Mucosa of rectum (tissue), 2 donors: ENCODE data around the gene CABLES2.

ENCODE experiments used
- H3K27ac ChIP-seq, 2 donors: one replicate each; pipeline ENCODE4 v1.7.0; 2013; ENCODE audit warnings: inconsistent platforms in 2 of 2, low read depth in 2 of 2, low read length in 2 of 2
- H3K27me3 ChIP-seq, 2 donors: one replicate each; pipeline ENCODE4 v1.7.0; 2013; ENCODE audit warnings: low read length in 2 of 2; ENCODE audit not compliant: control insufficient read depth in 2 of 2, insufficient read depth in 2 of 2
- H3K36me3 ChIP-seq, 2 donors: one replicate each; pipeline ENCODE4 v1.7.0; 2013; ENCODE audit warnings: low read length in 2 of 2; ENCODE audit not compliant: control insufficient read depth in 2 of 2, insufficient read depth in 2 of 2
- H3K4me1 ChIP-seq, 2 donors: one replicate each; pipeline ENCODE4 v1.7.0; 2013; ENCODE audit warnings: low read length in 2 of 2, mild to moderate bottlenecking in 1 of 2; ENCODE audit not compliant: control insufficient read depth in 2 of 2, insufficient read depth in 2 of 2
- H3K4me3 ChIP-seq, 2 donors: one replicate each; pipeline ENCODE4 v1.7.0; 2013; ENCODE audit warnings: low read length in 2 of 2
- H3K9ac ChIP-seq, 2 donors: one replicate each; pipeline ENCODE4 v1.7.0; 2013; ENCODE audit warnings: low read length in 2 of 2, low read depth in 1 of 2, mild to moderate bottlenecking in 1 of 2
- H3K9me3 ChIP-seq, 2 donors: one replicate each; pipeline ENCODE4 v1.7.0; 2013; ENCODE audit warnings: low read length in 2 of 2; ENCODE audit not compliant: control insufficient read depth in 2 of 2
- donor health status: healthy.
- donor health status: Normal muscosa, but diverticular disease.

The CABLES2 gene

DNA sequence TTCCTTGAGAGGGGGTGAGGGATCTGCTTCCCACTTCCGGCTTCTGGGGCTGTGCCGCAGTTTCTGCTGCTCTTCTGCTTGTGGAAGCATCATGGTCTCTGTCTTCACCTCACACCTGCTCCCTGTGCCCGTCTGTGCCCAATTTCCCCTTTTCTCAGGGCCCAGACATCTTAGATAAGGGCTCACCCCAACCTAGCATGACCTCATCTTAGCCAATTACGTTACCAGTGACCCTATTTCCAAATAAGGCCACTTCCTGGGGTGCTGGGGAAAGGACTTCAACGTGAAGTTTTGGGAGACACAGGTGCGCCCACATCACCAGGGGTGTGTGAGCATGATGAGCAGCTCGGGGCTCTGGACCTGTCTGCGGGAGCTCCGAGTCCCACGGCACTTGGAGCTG lies 41.0 kb upstream of the CABLES2 start:
- H3K4me3 ChIP-seq = no peak overlapping the region
- no peak overlapping the region for H3K9ac ChIP-seq
- peaks cover 0 to 9% of the 10 kb centered on the region in 2 donors for H3K27me3 ChIP-seq
- no peaks in the 10 kb centered on the region for H3K36me3 ChIP-seq
- no peak overlapping the region for H3K27ac ChIP-seq
- no peaks in the 10 kb centered on the region for H3K9me3 ChIP-seq
- no peaks in the 10 kb centered on the region for H3K4me1 ChIP-seq

DNA sequence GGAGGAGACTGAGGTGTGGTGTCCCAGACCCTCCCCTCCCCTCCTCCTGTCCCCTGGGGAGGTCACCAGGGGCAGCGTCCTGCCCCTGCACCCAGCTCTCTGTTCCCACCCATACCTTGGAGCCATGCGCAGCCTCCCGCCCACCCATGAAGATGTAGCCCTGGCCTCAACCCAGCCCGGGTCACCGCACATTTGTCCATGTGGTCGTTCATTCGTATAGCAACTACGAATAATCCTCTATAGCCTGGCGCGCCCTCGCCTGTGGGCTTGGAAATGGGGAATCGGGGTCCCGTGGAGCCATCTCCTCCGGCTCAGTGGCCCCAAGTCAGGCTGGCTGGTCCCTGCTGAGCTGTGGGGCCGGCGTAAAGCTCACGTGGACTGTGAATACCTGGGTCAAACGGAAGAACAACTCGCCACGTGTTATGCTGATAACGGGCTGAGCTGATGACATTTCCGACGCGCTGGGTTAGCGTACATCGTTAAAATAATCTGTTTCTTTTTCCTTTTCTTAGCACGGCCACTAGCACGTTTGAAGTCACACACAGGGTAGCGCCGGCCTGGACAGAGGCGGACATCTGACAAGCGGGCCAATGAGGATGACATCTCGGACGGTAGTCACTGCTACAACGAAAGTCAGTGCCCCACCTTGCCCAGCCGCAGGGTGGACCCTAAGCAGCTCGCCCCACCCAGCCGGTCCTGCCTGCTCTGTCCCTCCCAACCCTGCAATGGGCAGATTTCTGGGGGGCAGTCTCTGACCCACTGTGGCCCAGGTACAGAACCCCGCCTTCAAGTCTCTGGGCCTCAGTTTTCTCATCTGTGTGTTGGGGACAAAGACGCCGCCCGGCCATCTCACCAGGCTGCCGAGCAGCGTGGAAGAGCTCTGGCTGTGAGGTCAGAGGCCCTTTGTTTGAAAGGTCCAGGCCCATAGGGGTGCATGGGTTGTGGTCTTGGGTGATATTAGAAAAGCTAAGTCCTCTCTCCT lies 40.1 kb upstream of the CABLES2 start:
- Histone ChIP-seq H3K4me1 (no peaks in the 10 kb centered on the region), H3K27me3 (peaks cover 0 to 6% of the 10 kb centered on the region in 2 donors), H3K9me3 (no peaks in the 10 kb centered on the region), H3K27ac (no peak overlapping the region), H3K9ac (no peak overlapping the region), H3K36me3 (no peaks in the 10 kb centered on the region), H3K4me3 (no peak overlapping the region)

DNA sequence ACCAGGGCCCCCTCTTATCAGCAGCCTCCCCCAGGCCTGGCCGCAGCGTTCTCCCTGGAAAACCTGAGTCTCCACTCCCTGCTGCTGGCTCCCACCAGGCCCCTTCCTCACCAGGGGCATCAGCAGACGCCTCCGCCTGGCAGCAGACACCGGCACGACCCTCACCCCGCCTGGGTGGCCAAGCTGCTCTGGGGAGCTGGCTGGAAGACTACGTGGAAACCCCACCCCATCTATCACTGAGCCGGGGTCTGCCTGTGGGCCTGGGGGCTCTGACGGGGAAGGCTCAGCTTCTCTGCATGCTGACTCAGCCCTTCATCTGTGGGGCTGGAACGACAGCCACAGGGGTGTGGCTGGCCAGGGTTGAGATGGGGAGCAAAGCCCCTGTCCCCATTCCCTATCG lies 39.4 kb upstream of the CABLES2 start:
- Histone ChIP-seq H3K27me3 (peaks cover 0 to 4% of the 10 kb centered on the region in 2 donors), H3K9me3 (no peaks in the 10 kb centered on the region), H3K4me3 (no peak overlapping the region), H3K36me3 (no peaks in the 10 kb centered on the region), H3K9ac (no peak overlapping the region), H3K4me1 (no peaks in the 10 kb centered on the region), H3K27ac (no peak overlapping the region)

DNA sequence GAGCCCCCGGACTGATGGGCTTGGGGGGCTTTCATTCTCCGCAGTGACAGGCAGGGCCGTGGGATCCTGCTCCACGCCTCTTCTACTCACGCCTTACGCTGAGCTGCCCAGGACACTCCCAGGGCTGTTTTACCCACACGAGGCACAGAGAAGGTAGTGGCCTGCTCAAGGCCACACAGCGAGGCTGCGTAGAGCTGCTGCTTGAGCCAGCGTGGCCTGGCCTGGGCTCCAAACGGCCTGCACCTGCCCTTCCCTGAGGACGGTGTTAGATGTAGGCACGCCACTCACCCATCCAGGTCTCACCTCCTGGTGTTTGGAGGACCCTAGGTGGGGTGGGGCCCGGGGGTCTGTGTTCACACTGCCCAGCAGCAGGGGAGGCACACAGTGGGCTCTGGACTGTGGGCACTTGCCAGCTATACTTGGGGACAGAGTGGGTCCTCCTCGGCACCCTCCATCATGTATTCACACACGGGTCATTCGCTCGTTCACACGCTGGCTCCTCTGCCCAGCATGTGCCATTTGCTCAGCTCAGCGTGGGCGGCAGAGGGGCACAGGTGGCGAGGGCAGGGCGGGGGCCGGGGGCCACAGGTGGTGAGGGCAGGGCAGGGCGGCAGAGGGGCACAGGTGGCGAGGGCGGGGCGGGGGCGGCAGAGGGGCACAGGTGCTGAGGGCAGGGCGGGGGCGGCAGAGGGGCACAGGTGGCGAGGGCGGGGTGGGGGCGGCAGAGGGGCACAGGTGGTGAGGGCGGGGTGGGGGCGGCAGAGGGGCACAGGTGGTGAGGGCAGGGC lies 38.7 kb upstream of the CABLES2 start:
- Histone ChIP-seq H3K36me3 (no peaks in the 10 kb centered on the region), H3K27me3 (peaks cover 0 to 4% of the 10 kb centered on the region in 2 donors), H3K4me3 (no peak overlapping the region), H3K9ac (no peak overlapping the region), H3K4me1 (no peaks in the 10 kb centered on the region), H3K9me3 (no peaks in the 10 kb centered on the region), H3K27ac (no peak overlapping the region)

DNA sequence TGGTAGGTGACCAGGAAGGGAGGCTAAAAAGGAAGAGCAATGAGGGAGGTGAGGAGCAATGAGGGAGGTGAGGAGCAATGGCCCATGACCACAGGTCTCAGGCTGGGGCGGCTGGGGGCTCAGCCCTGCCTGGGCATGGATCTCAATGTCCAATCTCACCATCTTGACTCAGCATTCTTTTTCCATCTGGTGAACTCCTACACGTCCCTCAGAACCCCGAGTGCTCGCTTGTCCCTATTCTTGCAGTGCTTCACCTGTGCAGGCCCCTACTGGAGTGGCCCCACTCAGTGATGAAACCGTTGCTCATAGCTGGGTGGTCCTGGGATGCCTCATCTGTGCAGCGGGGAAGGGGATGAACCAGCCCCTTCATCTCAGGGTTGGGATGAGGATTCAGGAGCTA lies 37.2 kb upstream of the CABLES2 start:
- Histone ChIP-seq H3K4me3 (no peak overlapping the region), H3K4me1 (no peaks in the 10 kb centered on the region), H3K27me3 (peaks cover 2 to 4% of the 10 kb centered on the region in 2 donors), H3K9me3 (no peaks in the 10 kb centered on the region), H3K9ac (no peak overlapping the region), H3K27ac (no peak overlapping the region), H3K36me3 (no peaks in the 10 kb centered on the region)

DNA sequence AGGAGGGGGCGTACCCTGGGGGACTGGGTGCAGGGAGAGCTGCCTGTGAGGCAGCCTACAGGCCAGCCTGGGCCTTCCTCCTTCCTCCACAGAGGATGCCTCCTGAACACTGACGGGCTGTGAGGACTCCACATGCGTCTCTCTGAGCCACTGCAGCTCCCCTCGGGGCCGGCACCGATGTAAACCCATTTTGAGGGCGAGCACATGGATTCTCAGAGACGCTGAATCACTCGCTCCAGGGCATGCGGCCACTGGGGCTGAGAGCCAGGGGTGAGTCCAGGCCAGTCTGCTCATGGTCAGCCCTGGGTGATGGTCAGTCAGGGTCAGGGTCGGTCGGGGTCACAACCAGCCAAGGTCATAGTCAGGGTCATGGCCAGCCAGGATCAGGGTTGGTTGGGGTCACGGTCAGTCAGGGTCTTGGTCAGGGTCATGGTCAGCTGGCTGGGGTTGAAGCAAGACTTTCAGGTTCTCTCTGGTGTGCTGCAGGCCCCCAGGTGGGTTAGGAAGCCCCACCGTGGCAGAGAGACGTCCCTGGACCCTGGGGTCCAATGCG lies 35.0 kb upstream of the CABLES2 start:
- Histone ChIP-seq H3K9ac (no peak overlapping the region), H3K4me3 (no peak overlapping the region), H3K27ac (no peak overlapping the region), H3K4me1 (no peaks in the 10 kb centered on the region), H3K9me3 (no peaks in the 10 kb centered on the region), H3K36me3 (no peaks in the 10 kb centered on the region), H3K27me3 (peaks cover 2 to 4% of the 10 kb centered on the region in 2 donors)

DNA sequence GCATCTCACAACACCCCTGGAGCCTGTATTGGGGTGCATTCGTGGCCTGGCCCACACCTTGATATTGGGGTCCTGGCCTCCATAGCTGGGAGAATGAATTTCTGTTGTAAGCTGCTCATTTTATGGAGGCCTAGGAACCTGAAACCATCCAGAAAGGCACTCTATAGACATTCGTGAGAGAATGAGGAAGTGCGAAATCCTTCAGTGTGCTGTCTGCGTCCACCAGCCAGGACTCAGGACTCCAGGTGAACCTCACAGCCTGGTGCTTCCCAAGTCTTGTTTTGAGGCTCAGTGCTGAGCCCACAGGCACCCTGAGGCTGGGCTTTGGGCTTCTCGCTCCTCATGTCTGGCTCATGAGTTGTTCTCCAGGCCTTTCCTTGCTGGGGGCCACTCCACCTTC lies 32.1 kb upstream of the CABLES2 start:
- Histone ChIP-seq H3K27ac (no peak overlapping the region), H3K4me1 (peaks cover 0 to 2% of the 10 kb centered on the region in 2 donors), H3K9me3 (no peaks in the 10 kb centered on the region), H3K9ac (no peak overlapping the region), H3K36me3 (no peaks in the 10 kb centered on the region), H3K4me3 (no peak overlapping the region), H3K27me3 (peaks cover 0 to 16% of the 10 kb centered on the region in 2 donors)

DNA sequence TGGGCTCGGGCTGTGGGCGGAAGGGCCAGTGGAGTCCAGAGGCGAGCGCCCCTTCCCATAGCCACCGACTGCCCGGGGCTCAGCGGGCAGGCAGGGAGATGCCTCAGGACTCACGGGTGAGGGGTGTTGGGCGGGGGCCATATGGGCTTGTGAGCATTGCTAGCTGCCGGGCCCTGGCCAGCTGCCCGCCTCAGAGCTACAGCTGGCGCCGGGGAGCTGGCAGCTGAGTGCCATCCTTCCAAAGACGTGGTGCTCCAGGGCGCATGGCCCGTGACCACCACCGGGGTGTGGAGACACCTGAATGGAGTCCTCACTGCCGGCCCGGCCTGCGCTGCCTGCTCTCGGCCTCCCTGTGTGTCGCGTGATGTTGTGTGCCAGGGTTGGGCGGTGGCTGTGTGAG lies 30.8 kb upstream of the CABLES2 start:
- no peak overlapping the region for H3K9ac ChIP-seq
- peaks cover 0 to 11% of the 10 kb centered on the region in 2 donors for H3K4me1 ChIP-seq
- H3K27ac ChIP-seq = no peak overlapping the region

DNA sequence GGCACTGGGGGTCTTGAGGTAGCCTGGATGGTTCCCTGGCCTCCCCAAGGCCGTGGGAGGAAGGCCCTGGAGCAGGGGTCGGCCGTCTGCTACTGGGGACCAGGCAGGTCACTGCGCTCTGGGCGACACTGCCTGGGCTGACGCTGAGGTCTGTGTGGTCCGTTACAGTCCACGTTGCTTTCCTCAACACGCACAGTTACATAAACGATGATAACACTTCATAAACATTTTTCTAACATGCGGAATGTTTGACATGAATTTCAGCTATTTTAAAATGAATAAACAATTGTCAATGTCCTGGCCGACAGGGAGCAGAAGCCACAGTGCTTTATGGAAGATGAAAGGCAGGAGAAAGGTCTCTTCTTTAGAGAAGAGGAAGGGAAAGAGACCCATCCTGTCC lies 30.4 kb upstream of the CABLES2 start:
- Histone ChIP-seq H3K27me3 (peaks cover 0 to 17% of the 10 kb centered on the region in 2 donors), H3K27ac (no peak overlapping the region), H3K9me3 (no peaks in the 10 kb centered on the region), H3K4me3 (no peak overlapping the region), H3K9ac (no peak overlapping the region), H3K4me1 (peaks cover 0 to 11% of the 10 kb centered on the region in 2 donors), H3K36me3 (no peaks in the 10 kb centered on the region)

More for the DNA sequence above, 30.8 kb upstream of the CABLES2 start:
- no peak overlapping the region for H3K4me3 ChIP-seq
- no peaks in the 10 kb centered on the region for H3K9me3 ChIP-seq
- no peaks in the 10 kb centered on the region for H3K36me3 ChIP-seq
- H3K27me3 ChIP-seq = peaks cover 0 to 17% of the 10 kb centered on the region in 2 donors

DNA sequence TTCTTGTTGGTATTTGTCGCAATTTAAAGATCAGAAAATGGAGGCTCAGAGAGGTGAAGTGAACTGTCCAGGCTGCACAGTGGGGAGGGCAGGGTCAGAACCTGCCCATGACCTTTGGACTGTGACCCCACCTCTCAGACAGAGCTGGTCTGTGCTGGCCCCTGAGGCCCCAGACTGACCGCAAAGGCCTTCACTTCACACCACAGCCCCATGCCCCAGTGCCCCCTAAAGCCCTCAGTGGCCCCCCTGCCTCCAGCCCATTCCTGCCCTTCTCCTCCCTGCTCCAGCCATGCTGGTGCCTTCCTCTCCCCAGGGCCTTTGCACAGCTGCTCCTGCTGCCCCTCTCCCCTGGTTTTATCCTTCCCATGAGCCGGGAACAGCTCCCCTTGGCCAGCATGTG lies 29.6 kb upstream of the CABLES2 start:
- Histone ChIP-seq H3K27me3 (peaks cover 0 to 17% of the 10 kb centered on the region in 2 donors), H3K27ac (no peak overlapping the region), H3K4me1 (peaks cover 0 to 11% of the 10 kb centered on the region in 2 donors), H3K9me3 (no peaks in the 10 kb centered on the region), H3K36me3 (no peaks in the 10 kb centered on the region), H3K4me3 (no peak overlapping the region), H3K9ac (no peak overlapping the region)
